ENCODE measurements around the gene FOLR2. TPM values are rescaled to one million over a fixed set of nuclear protein-coding genes. Genes with fewer than 3 reads are reported as not detected.
"Not testable (repeated sequence)": the region's sequence is repeated elsewhere in the genome, so short reads cannot be mapped to it uniquely, and the experiment has no call there.

Gene FOLR2
- total RNA-seq, result not detected in 2 replicates

DNA sequence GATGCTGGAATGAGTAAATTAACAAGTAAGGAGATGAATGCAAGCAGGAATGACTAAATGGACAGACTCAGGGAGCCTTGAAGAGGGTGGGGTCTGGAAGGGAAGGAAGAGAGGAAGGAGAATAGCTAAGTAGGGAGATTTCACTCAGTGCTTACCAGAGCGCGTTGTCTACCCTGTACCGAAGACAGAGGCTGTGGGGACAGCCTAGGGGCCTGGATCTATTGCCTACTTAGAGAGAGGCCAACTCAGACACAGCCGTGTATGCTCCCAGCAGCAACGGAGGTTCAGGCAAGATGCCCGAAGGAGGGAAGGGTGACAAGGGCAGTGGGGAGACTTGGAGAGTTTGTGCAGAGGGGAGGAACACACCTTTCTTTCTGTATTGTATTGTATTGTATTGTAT is at the start of gene FOLR2:
Gene FOLR2 (plus strand): TSS at position 157 of the 400 bp plus-strand sequence. CDS start 1,791 bp downstream, outside the sequence.
- no peak for DNase-seq (ENCODE audit: low read depth in 2 of 2)

- DNase-seq (ENCODE audit: low read depth in 2 of 2), result not testable (repeated sequence)
Measured at GRCh38 chr11:72169046-72169555, 47.5 kb upstream of the FOLR2 start.

DNA sequence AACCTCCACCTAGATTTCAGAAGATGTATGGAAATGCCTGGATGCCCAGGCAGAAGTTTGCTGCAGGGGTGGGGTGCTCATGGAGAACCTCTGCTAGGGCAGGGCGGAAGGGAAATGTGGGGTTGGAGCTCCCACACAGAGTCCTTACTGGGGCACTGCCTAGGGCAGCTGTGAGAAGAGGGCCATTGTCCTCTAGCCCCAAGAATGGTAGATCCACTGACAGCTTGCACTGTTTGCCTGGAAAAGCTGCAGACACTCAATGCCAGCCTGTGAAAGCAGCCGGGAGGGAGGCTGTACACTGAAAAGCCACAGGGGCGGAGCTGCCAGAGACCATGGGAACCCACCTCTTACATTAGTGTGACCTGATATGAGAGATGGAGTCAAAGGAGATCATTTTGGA is 46.8 kb upstream of the FOLR2 start:
- DNase-seq (ENCODE audit: low read depth in 2 of 2), result not testable (repeated sequence)

GRCh38 chr11:72172043-72172442 is 44.6 kb upstream of the FOLR2 start:
- not testable (repeated sequence) for DNase-seq (ENCODE audit: low read depth in 2 of 2)

- DNase-seq (ENCODE audit: low read depth in 2 of 2), result no peak
Measured at GRCh38 chr11:72173291-72173690, 43.3 kb upstream of the FOLR2 start.

DNA sequence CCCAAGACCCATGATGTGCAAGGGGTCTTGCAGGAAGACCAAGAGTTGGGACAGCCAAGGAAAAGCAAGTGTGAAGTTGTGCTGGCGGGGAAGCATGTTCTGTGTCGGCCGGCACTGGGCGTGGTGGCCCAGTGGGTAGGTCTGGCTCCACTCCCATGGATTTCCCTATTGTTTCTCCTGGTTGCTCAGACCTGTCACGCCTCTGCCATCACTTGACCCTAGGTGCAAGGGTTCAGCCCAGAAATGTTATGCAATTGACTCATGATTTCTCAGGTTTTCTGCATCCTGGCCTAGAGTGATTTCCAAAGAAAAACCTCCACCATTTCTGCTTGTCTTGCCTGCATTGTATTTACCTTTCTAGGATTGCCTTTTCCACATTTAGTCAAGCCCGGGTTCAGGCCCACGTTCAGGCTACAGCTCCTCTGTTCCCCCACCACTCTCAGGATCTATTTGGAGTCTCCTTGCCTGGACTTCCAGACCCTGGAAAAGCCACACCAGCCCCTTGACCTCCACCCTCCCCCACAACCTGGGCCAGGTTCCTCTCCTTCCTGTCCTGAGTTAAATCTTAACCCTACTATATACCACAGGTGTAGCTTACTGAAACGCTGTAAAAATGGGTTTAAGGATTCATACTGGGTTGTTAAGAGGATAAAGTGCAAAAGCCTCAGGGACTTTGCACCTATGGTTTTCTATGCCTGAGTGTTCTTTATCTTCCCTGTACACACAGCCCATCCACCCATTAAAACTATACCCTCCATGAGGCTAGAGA is 42.1 kb upstream of the FOLR2 start:
- no peak for DNase-seq (ENCODE audit: low read depth in 2 of 2)

- DNase-seq (ENCODE audit: low read depth in 2 of 2), result no peak
Measured at GRCh38 chr11:72177656-72178055, 38.9 kb upstream of the FOLR2 start.

- DNase-seq (ENCODE audit: low read depth in 2 of 2), result no peak
Measured at GRCh38 chr11:72179049-72179803, 37.4 kb upstream of the FOLR2 start.

GRCh38 chr11:72179804-72180396 is 36.7 kb upstream of the FOLR2 start:
- no peak for DNase-seq (ENCODE audit: low read depth in 2 of 2)

DNA sequence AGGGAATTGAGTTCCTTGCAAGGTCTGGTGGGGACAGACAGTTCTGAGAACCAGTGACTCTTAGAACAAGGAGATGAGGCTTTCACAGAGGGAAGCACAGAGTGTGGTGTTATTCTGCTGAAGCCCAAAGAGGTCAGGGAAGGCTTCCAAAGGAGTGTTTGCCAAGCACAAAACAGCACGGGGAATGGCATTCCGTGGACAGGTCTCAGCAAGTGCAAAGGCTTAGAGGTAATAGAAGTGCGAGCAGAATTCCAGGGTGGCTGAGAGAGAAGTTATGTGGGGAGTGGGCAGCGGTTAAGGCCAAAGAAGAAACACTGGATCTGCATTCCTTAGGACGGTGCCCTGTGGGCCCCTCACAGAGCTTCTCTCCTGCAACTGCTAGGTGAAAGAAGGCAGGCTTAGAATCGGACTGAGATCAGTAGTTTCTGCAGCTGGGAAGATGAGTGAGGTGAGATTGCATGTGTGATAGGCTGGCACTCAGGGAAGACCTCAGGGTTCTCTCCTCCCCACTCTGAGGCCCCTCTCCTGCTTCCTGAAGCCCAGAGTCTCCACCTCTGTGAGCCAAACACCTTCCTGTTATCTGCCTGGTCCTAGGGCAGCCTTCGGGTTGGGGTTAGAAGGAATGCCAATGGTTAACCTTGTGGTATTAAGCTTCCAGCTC is 35.6 kb upstream of the FOLR2 start:
- not testable (repeated sequence) for DNase-seq (ENCODE audit: low read depth in 2 of 2)

- DNase-seq (ENCODE audit: low read depth in 2 of 2), result peak in 1 of 2 donors; percentile 3
Measured at GRCh38 chr11:72181553-72181958, 35.0 kb upstream of the FOLR2 start.

DNA sequence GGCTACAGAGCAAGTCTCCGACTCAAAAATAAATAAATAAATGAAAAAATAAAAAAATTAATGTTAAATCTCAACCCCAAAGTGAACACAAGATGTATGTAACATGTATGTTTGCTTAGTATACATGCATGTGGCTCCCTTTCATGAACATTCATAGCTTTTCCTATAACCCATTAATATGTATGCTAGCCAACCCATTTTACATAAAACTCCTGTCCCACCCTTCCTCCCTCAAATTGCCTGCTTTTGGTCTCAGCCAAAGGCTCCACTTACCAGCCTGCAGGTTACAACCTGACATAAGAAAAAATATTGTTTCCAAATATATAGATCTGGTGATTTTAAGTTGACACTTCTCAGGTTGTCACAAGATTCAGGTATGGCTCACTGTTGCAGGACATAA is 28.3 kb upstream of the FOLR2 start:
- no peak for DNase-seq (ENCODE audit: low read depth in 2 of 2)

DNA sequence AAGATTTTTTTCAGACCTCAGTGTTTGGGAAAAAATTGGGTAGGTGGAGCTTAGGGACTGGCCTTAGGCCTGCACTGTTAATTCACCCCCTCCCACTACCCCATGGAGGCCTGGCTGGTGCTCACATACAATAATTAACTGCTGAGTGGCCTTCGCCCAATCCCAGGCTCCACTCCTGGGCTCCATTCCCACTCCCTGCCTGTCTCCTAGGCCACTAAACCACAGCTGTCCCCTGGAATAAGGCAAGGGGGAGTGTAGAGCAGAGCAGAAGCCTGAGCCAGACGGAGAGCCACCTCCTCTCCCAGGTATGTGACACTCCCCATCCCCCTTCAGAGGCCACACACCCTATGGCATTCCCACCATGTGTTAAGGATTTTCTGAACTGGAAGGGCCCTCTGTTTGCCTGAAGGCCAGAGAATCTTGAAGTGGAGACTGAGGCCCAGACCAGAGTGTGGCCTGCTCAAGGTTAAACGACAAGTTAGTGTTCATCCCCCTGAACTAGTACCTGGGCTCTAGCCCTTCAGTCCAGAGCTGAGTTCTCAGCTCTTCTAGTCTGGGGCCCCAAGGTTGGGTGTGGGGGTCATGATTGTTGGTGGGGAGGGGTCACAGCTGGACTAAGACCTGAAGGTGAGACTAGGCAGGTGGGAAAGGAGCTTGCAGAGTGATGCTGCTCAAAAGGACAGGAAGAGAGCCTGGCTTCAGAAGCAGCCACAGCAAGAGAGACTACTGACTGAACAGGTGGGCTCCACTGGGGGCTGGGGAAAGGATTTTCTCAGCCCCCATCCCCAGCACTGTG is 26.9 kb upstream of the FOLR2 start:
- DNase-seq (ENCODE audit: low read depth in 2 of 2), result no peak

DNA sequence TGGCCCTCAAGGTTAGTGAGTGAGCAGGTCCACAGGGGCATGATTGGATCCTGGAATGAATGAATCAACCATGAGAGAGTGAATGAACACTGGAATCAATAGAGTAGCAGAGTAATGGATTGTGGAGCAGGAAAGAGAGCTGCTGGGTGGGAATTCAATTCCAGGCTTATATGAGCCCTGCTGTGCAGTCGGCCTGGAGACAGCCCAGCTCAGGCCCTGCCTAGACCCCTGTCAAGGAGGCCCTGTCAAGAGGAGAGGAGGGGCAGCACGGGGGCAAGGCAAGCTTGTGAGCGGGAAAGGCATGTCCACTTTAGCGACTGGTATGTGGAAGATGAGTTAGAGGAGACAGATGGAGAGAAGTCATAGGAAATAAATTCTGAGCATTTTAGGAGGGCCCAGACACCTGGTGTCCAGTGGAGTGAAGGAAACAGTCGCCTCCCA is 25.9 kb upstream of the FOLR2 start:
- no peak for DNase-seq (ENCODE audit: low read depth in 2 of 2)

- DNase-seq (ENCODE audit: low read depth in 2 of 2), result no peak
Measured at GRCh38 chr11:72191961-72192381, 24.6 kb upstream of the FOLR2 start, which contains the start of gene FOLR1. TSS of gene FOLR1 (plus strand) at chr11:72192140. CDS start at chr11:72192174, 34 bp downstream.

GRCh38 chr11:72195518-72196270 is 20.9 kb upstream of the FOLR2 start:
- DNase-seq (ENCODE audit: low read depth in 2 of 2), result no peak

- not testable (repeated sequence) for DNase-seq (ENCODE audit: low read depth in 2 of 2)
Measured at GRCh38 chr11:72201445-72201844, 15.1 kb upstream of the FOLR2 start.

DNA sequence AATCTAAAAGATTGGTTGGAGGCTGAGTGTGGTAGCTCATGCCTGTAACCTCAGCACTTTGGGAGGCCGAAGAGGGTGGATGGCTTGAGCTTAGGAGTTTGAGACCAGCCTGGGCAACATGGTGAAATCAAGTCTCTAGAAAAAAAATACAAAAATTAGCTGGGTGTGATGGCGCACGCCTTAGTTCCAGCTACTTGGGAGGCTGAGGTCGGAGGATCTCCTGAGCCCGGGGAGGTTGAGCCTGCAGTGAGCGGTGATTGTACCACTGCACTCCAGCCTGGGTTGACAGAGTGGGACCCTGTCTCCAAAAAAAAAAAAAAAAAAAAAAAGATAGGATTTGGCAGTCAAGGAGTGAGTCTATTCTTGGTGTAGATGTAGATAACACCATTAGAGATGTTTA is 14.0 kb upstream of the FOLR2 start:
- no peak for DNase-seq (ENCODE audit: low read depth in 2 of 2)

DNA sequence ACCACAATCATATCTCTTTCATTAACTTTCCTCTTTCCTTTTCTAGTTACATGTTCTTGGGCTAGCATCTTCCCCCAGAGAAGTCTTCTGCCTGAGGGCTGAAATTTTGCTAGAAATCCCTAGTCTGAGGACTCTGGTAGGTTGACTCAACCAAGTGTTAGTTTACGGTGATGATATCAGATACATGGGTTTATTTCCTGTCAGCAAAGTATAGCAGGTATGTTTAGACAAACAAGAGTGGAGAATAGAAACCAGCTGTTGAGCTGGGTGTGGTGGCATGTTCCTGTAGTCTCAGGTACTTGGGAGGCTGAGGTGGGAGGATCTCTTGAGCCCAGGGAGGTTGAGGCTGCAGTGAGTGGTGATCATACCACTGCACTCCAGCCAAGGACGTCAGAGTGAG is 13.4 kb upstream of the FOLR2 start:
- DNase-seq (ENCODE audit: low read depth in 2 of 2), result no peak

DNA sequence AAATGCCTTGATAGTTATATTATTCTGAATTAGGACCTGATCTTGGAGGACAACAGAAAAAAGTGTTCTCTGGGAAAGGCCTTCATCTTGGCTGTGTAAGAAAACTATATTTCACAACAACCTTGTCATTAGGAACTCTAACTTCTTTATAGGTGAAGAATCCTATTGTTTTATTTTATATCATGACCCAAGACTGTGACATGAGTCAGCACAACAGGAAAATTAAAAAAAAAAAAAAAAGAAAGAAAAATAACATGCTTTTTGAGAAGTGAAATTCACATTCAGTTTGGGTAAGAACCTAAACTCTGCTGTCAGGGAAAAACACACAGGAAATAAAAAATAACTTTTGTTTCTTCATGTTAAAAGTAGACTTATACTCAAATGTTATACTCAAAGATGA is 11.7 kb upstream of the FOLR2 start:
- DNase-seq (ENCODE audit: low read depth in 2 of 2), result peak in 1 of 2 donors; percentile 51
